Measurements from ENCODE around the gene ERMAP.

ERMAP gene

DNA sequence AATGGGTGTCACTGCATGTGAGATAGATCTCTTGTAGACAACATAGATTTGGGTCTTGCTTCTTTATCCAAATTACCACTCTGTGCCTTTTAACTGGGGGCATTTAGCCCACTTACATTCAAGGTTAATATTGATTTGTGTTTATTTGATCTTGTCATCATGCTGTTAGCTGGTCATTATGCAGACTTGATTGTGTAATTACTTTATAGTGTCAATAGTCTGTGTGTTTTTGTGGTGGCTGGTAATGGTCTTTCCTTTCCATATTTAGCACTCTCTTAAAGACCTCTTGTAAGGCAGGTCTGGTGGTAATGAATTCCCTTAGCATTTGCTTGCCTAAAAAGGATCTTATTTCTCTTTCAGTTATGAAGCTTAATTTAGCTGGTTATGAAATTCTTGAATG lies 59.1 kb downstream of the ERMAP start:
- no peak for FAIRE-seq

DNA sequence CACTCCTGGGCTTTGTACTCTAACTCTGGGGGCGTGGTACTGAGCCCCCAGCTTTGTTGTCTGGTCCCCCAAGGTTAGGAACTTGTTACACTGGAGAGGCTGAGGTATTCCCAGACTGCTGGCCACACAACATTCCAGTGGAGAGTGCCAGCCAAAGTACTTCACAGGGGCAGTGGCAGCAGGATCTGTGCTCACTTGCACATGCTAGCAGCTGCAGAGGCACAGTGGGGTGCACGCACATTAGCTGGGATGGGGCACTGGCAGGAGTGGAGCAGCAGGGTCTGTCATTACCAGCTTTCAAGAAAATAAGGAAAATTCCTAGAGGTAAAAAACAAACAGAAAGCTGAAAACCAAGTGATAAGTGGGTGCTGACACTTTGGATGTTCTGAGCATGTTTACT lies 60.5 kb downstream of the ERMAP start:
- FAIRE-seq, result no peak

DNA sequence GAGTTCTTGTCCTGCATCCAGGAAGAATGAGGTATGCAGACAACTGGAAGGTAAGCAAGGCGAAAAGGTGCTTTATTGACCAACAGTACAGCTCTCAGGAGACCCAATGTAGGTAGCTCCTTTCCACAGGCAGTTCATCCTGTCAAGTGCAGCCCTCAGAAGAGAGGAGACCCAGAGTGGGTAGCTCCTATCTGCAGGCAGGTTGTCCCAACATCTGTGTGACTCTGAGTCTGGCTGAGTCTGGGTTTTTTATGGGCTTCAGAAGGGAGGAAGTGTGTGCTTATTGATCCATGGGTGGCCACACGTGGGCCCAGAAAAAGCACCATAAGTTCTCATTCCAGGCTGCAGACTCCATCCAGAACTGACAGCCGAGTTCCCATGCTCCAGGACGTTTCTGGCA lies 63.5 kb downstream of the ERMAP start:
- FAIRE-seq, result no peak

DNA sequence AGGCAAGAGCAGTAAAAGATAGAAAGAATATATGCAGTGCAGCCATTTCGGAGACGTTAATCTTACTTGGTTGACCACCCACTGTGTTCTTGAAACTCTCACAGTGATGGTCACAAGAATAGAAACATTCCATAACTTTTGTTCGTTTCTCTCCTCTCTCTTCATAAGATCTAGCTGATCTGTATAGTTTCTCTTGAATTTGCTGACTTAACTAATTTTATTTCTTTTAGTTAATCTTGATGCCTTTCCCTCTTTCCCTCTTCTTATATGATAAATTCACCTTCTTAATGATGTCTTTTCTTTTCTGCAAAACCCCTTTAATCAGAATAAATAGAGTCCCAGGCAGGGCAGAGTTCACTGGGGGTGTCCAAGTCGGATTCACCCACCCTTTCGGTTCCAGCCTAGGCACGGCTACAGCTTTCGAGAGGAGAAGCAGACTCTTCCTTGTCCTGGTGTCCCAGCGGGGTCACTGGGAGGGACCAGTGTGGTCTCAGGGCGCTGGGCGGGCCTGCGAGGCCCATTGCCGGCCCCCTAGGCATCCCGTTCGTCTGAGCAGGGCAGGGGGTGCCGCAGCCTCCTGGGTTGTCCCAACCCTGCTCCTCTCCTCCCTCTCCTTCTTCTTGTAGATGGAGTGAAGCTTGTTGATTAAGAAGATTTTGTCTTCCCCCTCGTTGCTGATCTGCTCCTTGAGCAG lies 69.3 kb downstream of the ERMAP start:
- FAIRE-seq, result no peak

DNA sequence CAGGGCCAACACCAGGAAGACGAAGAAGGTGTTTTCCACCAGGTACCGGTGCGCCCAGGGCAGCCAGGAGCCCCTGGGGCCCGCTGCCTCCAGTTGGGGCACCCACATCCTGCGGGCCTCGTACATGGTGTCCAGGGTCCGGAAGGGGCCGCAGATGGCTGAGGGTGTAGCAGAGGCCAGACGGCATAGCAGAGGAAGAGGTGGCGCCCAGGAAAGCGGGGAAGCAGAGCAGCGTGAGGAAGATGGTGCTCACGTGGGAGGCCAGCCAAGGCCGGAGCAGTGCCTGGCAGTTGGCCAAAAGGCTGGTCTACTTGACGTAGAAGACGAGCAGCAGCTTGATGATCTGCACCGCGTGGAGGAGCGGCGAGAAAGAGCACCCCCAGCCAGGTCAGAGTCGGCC lies 69.9 kb downstream of the ERMAP start:
- no peak for FAIRE-seq

DNA sequence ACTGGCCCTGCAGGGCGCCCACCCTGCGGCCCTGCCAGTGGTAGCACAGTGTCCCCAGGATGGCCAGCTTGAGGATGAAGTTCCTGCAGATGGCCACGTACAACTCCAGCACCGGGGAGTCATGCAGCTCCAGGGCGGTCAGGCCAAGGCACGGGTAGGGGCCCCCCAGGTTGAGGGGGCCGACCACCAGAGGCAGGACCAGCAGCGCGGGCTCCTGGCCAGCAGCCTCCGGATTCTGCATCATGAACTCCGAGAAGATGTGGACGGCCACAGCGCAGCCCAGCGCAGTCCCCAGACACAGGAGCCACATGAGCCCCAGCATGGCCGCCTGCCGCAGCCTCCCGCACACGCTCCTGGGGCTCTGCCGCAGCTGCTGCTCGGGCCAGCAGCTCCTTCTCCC lies 70.4 kb downstream of the ERMAP start:
- no peak for FAIRE-seq

DNA sequence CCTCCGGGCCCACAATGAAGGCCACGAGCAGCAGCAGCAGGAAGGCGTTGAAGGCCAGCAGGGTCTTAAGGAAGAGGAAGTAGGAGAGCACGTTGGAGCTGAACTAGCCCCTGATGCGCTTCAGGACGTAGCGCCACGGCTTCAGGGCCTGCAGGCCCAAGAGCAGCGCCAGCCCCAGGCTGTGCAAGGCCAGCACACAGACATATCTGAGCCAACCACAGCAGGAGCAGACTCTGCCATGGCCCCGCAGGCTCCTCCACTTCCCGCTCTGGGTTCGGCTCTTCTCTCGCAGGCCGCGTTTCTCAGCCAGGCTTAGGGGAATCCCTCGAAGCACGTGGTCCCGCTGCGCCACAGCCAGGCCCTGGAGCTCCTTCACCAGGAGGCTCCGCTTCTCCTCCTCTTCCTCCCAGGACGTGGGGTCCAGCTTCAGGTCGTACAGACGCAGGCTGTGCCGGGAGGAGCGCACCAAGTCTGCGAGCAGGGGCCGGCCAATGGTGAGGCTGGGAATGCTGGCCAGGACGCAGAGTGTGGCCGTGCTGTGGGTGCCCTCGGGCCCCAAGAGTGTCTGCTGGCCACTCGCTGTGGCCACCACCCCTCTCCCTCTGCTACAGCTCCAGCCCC lies 71.2 kb downstream of the ERMAP start:
- FAIRE-seq, result no peak

DNA sequence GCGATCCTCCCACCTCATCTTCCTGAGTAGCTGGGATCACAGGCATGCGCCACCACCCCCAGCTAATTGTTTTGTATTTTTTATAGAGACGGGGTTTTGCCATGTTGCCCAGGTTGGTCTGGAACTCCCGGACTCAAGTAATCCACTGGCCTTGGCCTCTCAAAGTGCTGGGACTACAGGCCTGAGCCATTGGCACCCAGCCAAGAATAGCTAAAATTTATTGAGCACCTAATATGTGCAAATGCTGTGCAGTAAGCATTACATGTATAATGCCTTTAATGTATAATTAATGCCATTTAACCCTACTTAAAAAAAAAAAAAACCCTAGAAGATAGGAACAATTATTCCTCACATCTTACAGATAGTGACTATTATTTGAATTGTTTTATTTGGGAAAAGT lies 72.3 kb downstream of the ERMAP start:
- no peak for FAIRE-seq

DNA sequence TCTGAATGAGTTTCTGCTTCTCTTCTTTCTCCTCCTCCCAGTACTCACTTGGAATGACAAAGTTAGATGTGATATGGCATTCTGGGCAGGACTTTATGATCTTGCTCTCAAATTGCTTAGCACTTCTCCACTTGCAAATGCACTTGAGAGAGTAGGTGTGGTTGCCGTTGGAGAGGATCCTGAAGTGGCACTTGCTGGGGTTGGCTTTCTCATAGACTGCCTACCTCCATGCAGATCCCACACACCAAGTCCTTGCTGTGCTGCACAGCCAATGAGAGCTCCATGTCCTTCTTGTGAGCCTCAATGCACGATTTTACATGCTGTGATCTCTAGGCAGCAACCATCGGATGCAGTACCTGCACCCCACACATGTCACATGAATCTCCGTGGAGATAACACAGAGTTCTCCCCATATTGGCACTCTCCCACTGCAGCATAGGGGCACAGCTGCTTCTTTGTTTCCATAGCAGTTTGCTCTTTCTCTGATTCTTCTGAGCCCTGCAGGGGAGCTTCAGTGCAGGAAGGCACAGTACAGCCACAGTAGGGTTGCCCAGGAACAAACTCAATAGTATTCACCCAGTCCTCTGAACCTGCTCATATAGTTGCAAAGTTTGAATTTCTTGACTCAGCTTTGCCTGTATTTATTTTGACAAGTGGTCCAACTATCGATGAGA lies 74.7 kb downstream of the ERMAP start:
- no peak for FAIRE-seq

All from endometrium (tissue), 2 donors.